H1 (cell line): ENCODE data around the gene SGPP2. TPM values are rescaled to one million over a fixed set of nuclear protein-coding genes. Genes with fewer than 3 reads are reported as not detected.

ENCODE experiments used
- CTCF ChIA-PET: fragments of 300-600 bp; sonication (Branson Sonifier 250); formaldehyde crosslinking; loops from one replicate; lab custom pipeline; 2021; ENCODE audit not compliant: partially characterized antibody; lab: Charles Lee
- POLR2A ChIA-PET: fragments of 300-600 bp; sonication (Branson Sonifier 250); formaldehyde crosslinking; loops from one replicate; lab custom pipeline; 2021; ENCODE audit warnings: inconsistent platforms; ENCODE audit not compliant: partially characterized antibody; lab: Charles Lee
- DNase-seq, 2 experiments: peaks; one replicate each; pipeline versions ENCODE4 v3.0.0 to v3.0.0-alpha.2; 2010 to 2022; ENCODE audit warnings: low spot score in 2 of 2, low read depth in 1 of 2, mixed read lengths in 1 of 2
- FAIRE-seq: peaks from 2 replicates; lab custom pipeline; 2011; peaks lifted over from hg19 to GRCh38; lab: Jason Lieb, UNC
- H2AFZ ChIP-seq: 2 replicates; pipeline ENCODE4 v1.8.1; 2012; ENCODE audit warnings: low read length, inconsistent platforms
- H2AK5ac ChIP-seq: 2 replicates; pipeline ENCODE4 v1.6.1; 2013; ENCODE audit warnings: low read depth, low read length
- H2BK120ac ChIP-seq: replicated peaks from 2 replicates; pipeline ENCODE3; 2013; ENCODE audit warnings: low read depth, low read length, inconsistent platforms
- H2BK12ac ChIP-seq: 2 replicates; pipeline ENCODE4 v1.6.1; 2013; ENCODE audit warnings: low read depth, low read length
- H2BK15ac ChIP-seq: 2 replicates; pipeline ENCODE4 v1.6.1; 2013; ENCODE audit warnings: low read length
- H2BK20ac ChIP-seq: 2 replicates; pipeline ENCODE4 v1.6.1; 2013; ENCODE audit warnings: low read length
- H2BK5ac ChIP-seq: 2 replicates; pipeline ENCODE4 v1.6.1; 2013; ENCODE audit warnings: low read depth, low read length
- H3K14ac ChIP-seq: 2 replicates; pipeline ENCODE4 v1.6.1; 2013; ENCODE audit warnings: inconsistent platforms; ENCODE audit not compliant: insufficient read length
- H3K18ac ChIP-seq: 2 replicates; pipeline ENCODE4 v1.6.1; 2013; ENCODE audit warnings: low read length; ENCODE audit errors: extremely low read depth
- H3K23ac ChIP-seq: 2 replicates; pipeline ENCODE4 v1.6.1; 2013; ENCODE audit warnings: inconsistent platforms; ENCODE audit not compliant: insufficient read length
- H3K23me2 ChIP-seq: 2 replicates; pipeline ENCODE4 v1.6.1; 2013; ENCODE audit warnings: low read depth, low read length
- H3K27ac ChIP-seq: 2 replicates; pipeline ENCODE4 v1.6.1; 2011; ENCODE audit warnings: low read depth, low read length, inconsistent platforms
- H3K27me3 ChIP-seq, 4 experiments: replicated peaks in 1 of 4; 1 replicate in 1 of 4; 2 replicates in 3 of 4; pipeline versions ENCODE4 v1.6.1 to v1.8.1; 2011 to 2013; ENCODE audit warnings: low read length in 3 of 4, mild to moderate bottlenecking in 3 of 4, inconsistent platforms in 2 of 4, mixed read lengths in 2 of 4, moderate library complexity in 1 of 4; ENCODE audit not compliant: control insufficient read depth in 3 of 4, insufficient read depth in 3 of 4; ENCODE audit errors: extremely low read depth in 1 of 4
- H3K36me3 ChIP-seq, 4 experiments: 2 replicates each; pipeline versions ENCODE4 v1.6.1 to v1.8.1; 2011 to 2013; ENCODE audit warnings: mild to moderate bottlenecking in 4 of 4, low read length in 3 of 4, moderate library complexity in 2 of 4, control low read depth in 1 of 4, inconsistent platforms in 1 of 4; ENCODE audit not compliant: insufficient read depth in 4 of 4, control insufficient read depth in 2 of 4
- H3K4ac ChIP-seq: replicated peaks from 2 replicates; pipeline ENCODE3; 2013; ENCODE audit warnings: low read length, low read depth, mixed read lengths, inconsistent platforms; ENCODE audit not compliant: insufficient read length
- H3K4me1 ChIP-seq, 4 experiments: replicated peaks in 1 of 4; 1 replicate in 1 of 4; 2 replicates in 3 of 4; pipeline versions ENCODE4 v1.6.1 to v1.8.1; 2011 to 2013; ENCODE audit warnings: low read length in 3 of 4, inconsistent platforms in 2 of 4, mixed read lengths in 1 of 4; ENCODE audit not compliant: insufficient read depth in 4 of 4, control insufficient read depth in 3 of 4
- H3K4me2 ChIP-seq, 2 experiments: 2 replicates each; pipeline versions ENCODE4 v1.6.1 to v1.8.1; 2011 to 2013; ENCODE audit warnings: low read depth in 2 of 2, low read length in 2 of 2, control low read depth in 1 of 2, inconsistent platforms in 1 of 2, mild to moderate bottlenecking in 1 of 2; ENCODE audit not compliant: insufficient read depth in 1 of 2
- H3K4me3 ChIP-seq, 4 experiments: fragments of 200-600, 300-600 bp in 1 of 4; sonication (generic), shearing (Covaris generic), sonication (Bioruptor Twin) in 1 of 4; 2 replicates each; pipeline versions ENCODE4 v1.5.1 to v1.8.1; 2011 to 2016; ENCODE audit warnings: low read length in 4 of 4, low read depth in 3 of 4, control low read depth in 2 of 4, inconsistent platforms in 2 of 4, mild to moderate bottlenecking in 2 of 4, mixed read lengths in 1 of 4, moderate library complexity in 1 of 4; ENCODE audit not compliant: insufficient read depth in 2 of 4; ENCODE audit errors: extremely low read depth in 1 of 4
- H3K56ac ChIP-seq: replicated peaks from 2 replicates; pipeline ENCODE3; 2013; ENCODE audit warnings: low read depth, mild to moderate bottlenecking, mixed read lengths, low read length, inconsistent platforms; ENCODE audit not compliant: insufficient read length
- H3K79me1 ChIP-seq: 2 replicates; pipeline ENCODE4 v1.6.1; 2013; ENCODE audit warnings: low read depth, low read length, control low read depth
- H3K79me2 ChIP-seq, 2 experiments: 2 replicates each; pipeline versions ENCODE4 v1.6.1 to v1.8.1; 2012 to 2013; ENCODE audit warnings: low read length in 2 of 2, mild to moderate bottlenecking in 2 of 2, inconsistent platforms in 1 of 2; ENCODE audit not compliant: insufficient read depth in 2 of 2, control insufficient read depth in 1 of 2
- H3K9ac ChIP-seq, 4 experiments: replicated peaks in 1 of 4; 1 replicate in 1 of 4; 2 replicates in 3 of 4; pipeline versions ENCODE4 v1.6.1 to v1.8.1; 2011 to 2013; ENCODE audit warnings: low read depth in 3 of 4, low read length in 3 of 4, control low read depth in 2 of 4, mild to moderate bottlenecking in 2 of 4, moderate library complexity in 2 of 4, inconsistent platforms in 1 of 4; ENCODE audit errors: extremely low read depth in 1 of 4
- H3K9me3 ChIP-seq, 2 experiments: 2 replicates each; pipeline versions ENCODE4 v1.6.1 to v1.8.1; 2012 to 2013; ENCODE audit warnings: mild to moderate bottlenecking in 2 of 2, moderate library complexity in 2 of 2, control low read depth in 1 of 2, inconsistent platforms in 1 of 2, low read depth in 1 of 2, low read length in 1 of 2, mixed read lengths in 1 of 2; ENCODE audit not compliant: insufficient read depth in 2 of 2
- H4K20me1 ChIP-seq, 2 experiments: replicated peaks in 1 of 2; 2 replicates each; pipeline versions ENCODE3 to v1.8.1; 2011 to 2013; ENCODE audit warnings: inconsistent platforms in 2 of 2, low read length in 2 of 2, mild to moderate bottlenecking in 1 of 2; ENCODE audit not compliant: insufficient read depth in 2 of 2, control insufficient read depth in 1 of 2
- H4K5ac ChIP-seq: 2 replicates; pipeline ENCODE4 v1.6.1; 2013; ENCODE audit warnings: low read length, low read depth, mixed read lengths, inconsistent platforms; ENCODE audit not compliant: insufficient read length
- H4K8ac ChIP-seq: 2 replicates; pipeline ENCODE4 v1.8.0; 2013; ENCODE audit warnings: mild to moderate bottlenecking, moderate library complexity, low read length, inconsistent platforms; ENCODE audit not compliant: insufficient read depth; ENCODE audit errors: extremely low read depth
- H4K91ac ChIP-seq: replicated peaks from 2 replicates; pipeline ENCODE3; 2013; ENCODE audit warnings: low read length, mixed read lengths, inconsistent platforms; ENCODE audit not compliant: insufficient read length
- MAX ChIP-seq: IDR thresholded peaks from 2 replicates; pipeline ENCODE4 v1.6.1; 2012; ENCODE audit warnings: inconsistent platforms
- NRF1 ChIP-seq: IDR thresholded peaks from 2 replicates; pipeline ENCODE4 v1.6.1; 2011; ENCODE audit warnings: mild to moderate bottlenecking, low read depth, low read length, improper control_type of control experiment
- PHF8 ChIP-seq: fragments of 200-600 bp; sonication (generic); conservative IDR thresholded peaks from 2 replicates; pipeline ENCODE4 v1.7.1; 2012; ENCODE audit warnings: low read depth, mild to moderate bottlenecking, inconsistent platforms, low read length, moderate library complexity
- POLR2AphosphoS5 ChIP-seq: IDR thresholded peaks from 2 replicates; pipeline ENCODE4 v1.6.1; 2011; ENCODE audit warnings: low read depth, low read length
- RNF2 ChIP-seq: fragments of 200-900, 300-1000 bp; sonication (generic); IDR thresholded peaks from 2 replicates; pipeline ENCODE4 v1.7.1; 2016; ENCODE audit warnings: borderline replicate concordance, low read depth, mild to moderate bottlenecking, antibody characterized with exemption, low read length; ENCODE audit not compliant: poor library complexity, severe bottlenecking; ENCODE audit errors: missing control alignments
- SP1 ChIP-seq: IDR thresholded peaks from 2 replicates; pipeline ENCODE4 v1.6.1; 2011; ENCODE audit warnings: low read depth, low read length
- SP4 ChIP-seq: IDR thresholded peaks from 2 replicates; pipeline ENCODE4 v1.6.1; 2012; ENCODE audit warnings: low read length, inconsistent platforms
- WGBS, 2 experiments: shearing (Covaris generic) in 1 of 2; methylation state at CpG; one replicate each; pipeline versions ENCODE4 v1.1.6 to v1.1.7; 2013 to 2015; ENCODE audit warnings: low lambda C conversion rate in 2 of 2, mixed read lengths in 2 of 2, inconsistent platforms in 1 of 2, low coverage in 1 of 2, missing lambda C conversion rate in 1 of 2; ENCODE audit not compliant: insufficient replicate concordance in 2 of 2, insufficient coverage in 1 of 2, insufficient read length in 1 of 2; ENCODE audit errors: extremely low coverage in 1 of 2, missing lambda C conversion rate in 1 of 2; 5-methylcytosine and 5-hydroxymethylcytosine counted together
- polyA plus RNA-seq, 7 experiments: library from polyadenylated mRNA; depleted of rRNA in 3 of 7; stranded (reverse) in 5 of 7; unstranded in 2 of 7; fragments of >200 nt in 5 of 7; fragments of 200-250 nt in 2 of 7; gene quantifications; 1 replicate in 5 of 7; 2 replicates in 1 of 7; 4 replicates in 1 of 7; pipeline versions ENCODE4 v1.2.1 to v1.2.3, GENCODE V29; 2011 to 2013; ENCODE audit warnings: missing spikeins in 2 of 7, mixed read lengths in 2 of 7
- total RNA-seq: library from RNA; stranded (reverse); fragmentation: NEBNext Ultra II Directional; extraction: Animal tissue kit (Norgen Biotek cat#: 25700); gene quantifications from 2 replicates; pipeline ENCODE4 v1.2.1, GENCODE V29; 2021
- TF ChIP-seq, protein P1 (sequence below): IDR thresholded peaks from 2 replicates; pipeline ENCODE4 v1.6.1; 2012; ENCODE audit warnings: low read length, inconsistent platforms
- TF ChIP-seq, protein P2 (sequence below), 3 experiments: IDR thresholded peaks; 1 replicate in 2 of 3; 2 replicates in 1 of 3; pipeline versions ENCODE4 v1.5.1 to v1.6.1; 2011; ENCODE audit warnings: low read length in 3 of 3, mild to moderate bottlenecking in 3 of 3, inconsistent platforms in 2 of 3, low read depth in 1 of 3, moderate library complexity in 1 of 3; ENCODE audit not compliant: insufficient read depth in 1 of 3; ENCODE audit errors: control extremely low read depth in 1 of 3

The SGPP2 gene
- total and polyA plus RNA-seq, 2 of the 8 experiments (the other 6 are each of a cell fraction or from before 2014, with no cell fraction given) = 0.29 TPM; not detected in 1

DNA sequence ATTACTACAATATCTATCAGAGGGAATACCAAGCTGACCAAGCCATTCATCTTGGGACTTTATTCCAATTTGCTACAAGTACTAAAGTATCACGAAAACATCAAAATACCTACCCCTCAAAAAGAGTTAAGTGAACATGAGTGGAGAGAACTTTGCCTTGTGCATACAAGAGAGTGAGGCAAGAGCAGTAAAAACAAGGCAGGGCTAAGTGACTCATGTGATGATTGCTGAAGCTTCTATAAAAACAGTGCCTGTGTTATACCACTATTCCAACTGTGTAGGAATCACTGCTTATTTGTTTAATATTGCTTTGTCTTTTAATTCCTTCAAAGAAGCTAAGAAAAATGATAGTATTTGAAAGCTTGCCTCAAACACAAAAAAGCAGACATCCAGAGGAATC lies 170.3 kb downstream of the SGPP2 start:
- CTCF ChIA-PET = interaction anchor here (1.4 to 2.1 kb wide), 2 partner anchors 11 to 459 kb away, joined by 3 to 10 read pairs; no protein-coding TSS in a partner anchor
- no peak overlapping the region for H4K91ac ChIP-seq
- no peak for TF ChIP-seq SP4
- TF ChIP-seq POLR2AphosphoS5 = no peak
- no peak for TF ChIP-seq SP1
- TF ChIP-seq, protein P1, sequence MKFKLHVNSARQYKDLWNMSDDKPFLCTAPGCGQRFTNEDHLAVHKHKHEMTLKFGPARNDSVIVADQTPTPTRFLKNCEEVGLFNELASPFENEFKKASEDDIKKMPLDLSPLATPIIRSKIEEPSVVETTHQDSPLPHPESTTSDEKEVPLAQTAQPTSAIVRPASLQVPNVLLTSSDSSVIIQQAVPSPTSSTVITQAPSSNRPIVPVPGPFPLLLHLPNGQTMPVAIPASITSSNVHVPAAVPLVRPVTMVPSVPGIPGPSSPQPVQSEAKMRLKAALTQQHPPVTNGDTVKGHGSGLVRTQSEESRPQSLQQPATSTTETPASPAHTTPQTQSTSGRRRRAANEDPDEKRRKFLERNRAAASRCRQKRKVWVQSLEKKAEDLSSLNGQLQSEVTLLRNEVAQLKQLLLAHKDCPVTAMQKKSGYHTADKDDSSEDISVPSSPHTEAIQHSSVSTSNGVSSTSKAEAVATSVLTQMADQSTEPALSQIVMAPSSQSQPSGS = no peak
- TF ChIP-seq RNF2 = no peak
- no peak for TF ChIP-seq PHF8
- TF ChIP-seq, protein P2, sequence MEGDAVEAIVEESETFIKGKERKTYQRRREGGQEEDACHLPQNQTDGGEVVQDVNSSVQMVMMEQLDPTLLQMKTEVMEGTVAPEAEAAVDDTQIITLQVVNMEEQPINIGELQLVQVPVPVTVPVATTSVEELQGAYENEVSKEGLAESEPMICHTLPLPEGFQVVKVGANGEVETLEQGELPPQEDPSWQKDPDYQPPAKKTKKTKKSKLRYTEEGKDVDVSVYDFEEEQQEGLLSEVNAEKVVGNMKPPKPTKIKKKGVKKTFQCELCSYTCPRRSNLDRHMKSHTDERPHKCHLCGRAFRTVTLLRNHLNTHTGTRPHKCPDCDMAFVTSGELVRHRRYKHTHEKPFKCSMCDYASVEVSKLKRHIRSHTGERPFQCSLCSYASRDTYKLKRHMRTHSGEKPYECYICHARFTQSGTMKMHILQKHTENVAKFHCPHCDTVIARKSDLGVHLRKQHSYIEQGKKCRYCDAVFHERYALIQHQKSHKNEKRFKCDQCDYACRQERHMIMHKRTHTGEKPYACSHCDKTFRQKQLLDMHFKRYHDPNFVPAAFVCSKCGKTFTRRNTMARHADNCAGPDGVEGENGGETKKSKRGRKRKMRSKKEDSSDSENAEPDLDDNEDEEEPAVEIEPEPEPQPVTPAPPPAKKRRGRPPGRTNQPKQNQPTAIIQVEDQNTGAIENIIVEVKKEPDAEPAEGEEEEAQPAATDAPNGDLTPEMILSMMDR (IDR thresholded peaks at IDR 0.05; ENCODE audit: control extremely low read depth in 1 of 3, insufficient read depth in 1 of 3, low read depth in 1 of 3, low read length in 3 of 3) = no peak
- TF ChIP-seq NRF1 = no peak
- no peak for TF ChIP-seq MAX

More for the DNA sequence above, 170.3 kb downstream of the SGPP2 start:
- no peaks in the 10 kb centered on the region; the same call in 1 of the 2 replicates for H3K79me1 ChIP-seq
- H3K4me2 ChIP-seq = no peak overlapping the region
- H3K4ac ChIP-seq = no peak overlapping the region
- no peaks in the 10 kb centered on the region for H3K4me1 ChIP-seq
- FAIRE-seq (no peak), DNase-seq (no peak)
- H3K27me3 ChIP-seq = no peaks in the 10 kb centered on the region
- H3K56ac ChIP-seq = no peak overlapping the region
- H2BK15ac ChIP-seq = no peak overlapping the region
- H2BK120ac ChIP-seq = no peak overlapping the region
- no peak overlapping the region for H3K14ac ChIP-seq
- 92% methylated on average over 1 of the region's 1 CpG; no CpG with 5 or more reads in 1 of the 2 experiments for WGBS, 2 experiments
- H3K9ac ChIP-seq = no peak overlapping the region
- no peak overlapping the region for H4K8ac ChIP-seq
- H3K9me3 ChIP-seq = no peaks in the 10 kb centered on the region
- POLR2A ChIA-PET = interaction anchor here (1.1 kb wide), 1 partner anchor 16 kb away, joined by 4 read pairs; no protein-coding TSS in a partner anchor
- no peak overlapping the region for H2BK12ac ChIP-seq
- H3K27ac ChIP-seq = no peak overlapping the region
- H3K4me3 ChIP-seq = no peak overlapping the region
- H2BK20ac ChIP-seq = no peak overlapping the region
- no peak overlapping the region for H2AFZ ChIP-seq
- H4K5ac ChIP-seq = no peak overlapping the region
- H3K79me2 ChIP-seq = no peaks in the 10 kb centered on the region
- no peak overlapping the region for H2BK5ac ChIP-seq
- peaks cover 3 to 42% (median 11%) of the 10 kb centered on the region in 4 experiments; a peak in 6 of 8 replicates for H3K36me3 ChIP-seq
- H3K18ac ChIP-seq = no peak overlapping the region
- H4K20me1 ChIP-seq = peaks cover 0 to under 1% of the 10 kb centered on the region in 2 experiments
- H3K23me2 ChIP-seq = no peaks in the 10 kb centered on the region
- no peak overlapping the region for H2AK5ac ChIP-seq
- no peak overlapping the region for H3K23ac ChIP-seq
